HG02678 (cell line): Measurements from ENCODE around the gene WDR93.
"Not testable (repeated sequence)": the region's sequence is repeated elsewhere in the genome, so short reads cannot be mapped to it uniquely, and the experiment has no call there.

ENCODE experiments used
- ATAC-seq: cut with Tn5 transposase; IDR thresholded peaks from one replicate; pipeline ENCODE4 v1.9.1; 2021; ENCODE audit warnings: mild to moderate bottlenecking, moderate library complexity; ENCODE audit not compliant: unreplicated experiment

WDR93 gene

DNA sequence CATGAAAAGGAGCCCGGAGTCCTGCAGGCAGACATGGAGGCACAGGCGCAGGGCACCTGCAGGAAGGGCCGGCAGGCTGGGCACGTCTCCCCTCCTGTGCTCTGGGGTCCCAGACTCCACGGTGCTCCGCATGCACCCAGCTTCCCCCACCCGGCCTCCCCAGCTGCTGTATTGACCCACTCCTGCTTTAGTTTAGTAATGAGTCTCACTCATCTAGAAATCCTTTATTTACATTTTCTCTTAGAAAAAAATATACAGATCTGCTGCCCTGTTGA, 94.0 kb downstream of the WDR93 start:
- ATAC-seq, result no peak

DNA sequence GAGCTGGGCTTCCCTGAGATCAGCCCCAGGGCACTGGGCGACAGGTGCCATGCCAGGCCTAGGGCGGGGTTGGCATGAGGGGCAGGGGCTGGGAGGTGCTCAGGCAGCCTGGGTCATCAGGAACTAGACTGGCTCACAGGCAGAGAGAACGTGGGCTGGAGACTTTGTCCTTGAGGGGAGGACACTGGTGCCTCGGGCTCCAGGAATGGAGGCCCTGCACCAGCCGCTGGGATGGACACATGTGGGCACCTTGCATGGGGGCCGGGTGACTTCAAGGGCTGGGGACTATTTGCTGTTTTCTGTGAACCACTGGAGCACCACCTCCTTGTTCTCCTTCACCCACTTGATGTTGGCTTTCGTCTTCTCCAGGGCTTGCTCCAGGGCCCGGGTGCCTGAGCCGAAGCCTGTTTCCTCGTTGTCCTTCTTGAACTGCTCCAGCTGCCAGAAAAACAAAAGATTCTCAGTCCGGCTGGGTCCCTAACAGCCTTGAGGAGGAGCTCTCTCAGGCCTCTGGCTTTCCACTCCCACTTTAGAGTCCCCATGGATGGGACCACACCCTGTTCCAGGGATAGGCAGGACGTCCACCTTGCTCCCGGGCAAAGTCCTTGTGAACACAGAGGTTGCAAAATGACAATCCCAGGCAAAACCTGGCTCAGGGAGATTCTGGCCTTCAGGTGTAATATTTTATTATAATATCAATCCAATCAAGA, 94.6 kb downstream of the WDR93 start:
- ATAC-seq, result no peak

DNA sequence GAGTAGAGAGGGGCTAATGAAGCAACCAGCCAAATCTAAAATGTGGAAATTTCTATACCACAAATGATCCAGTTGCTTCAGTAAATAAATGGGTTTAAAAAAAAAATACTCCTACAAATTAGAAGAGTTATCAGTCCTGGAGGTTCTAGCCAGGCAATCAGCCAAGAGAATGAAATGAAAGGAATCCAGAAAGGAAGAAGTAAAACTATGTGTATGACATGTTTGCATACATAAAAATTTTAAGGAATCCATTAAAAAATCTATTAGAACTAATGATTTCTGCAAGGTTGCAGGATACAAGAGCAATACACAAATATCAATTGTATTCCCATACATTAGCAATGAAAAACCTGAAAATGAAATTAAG, 95.1 kb downstream of the WDR93 start:
- ATAC-seq, result no peak

DNA sequence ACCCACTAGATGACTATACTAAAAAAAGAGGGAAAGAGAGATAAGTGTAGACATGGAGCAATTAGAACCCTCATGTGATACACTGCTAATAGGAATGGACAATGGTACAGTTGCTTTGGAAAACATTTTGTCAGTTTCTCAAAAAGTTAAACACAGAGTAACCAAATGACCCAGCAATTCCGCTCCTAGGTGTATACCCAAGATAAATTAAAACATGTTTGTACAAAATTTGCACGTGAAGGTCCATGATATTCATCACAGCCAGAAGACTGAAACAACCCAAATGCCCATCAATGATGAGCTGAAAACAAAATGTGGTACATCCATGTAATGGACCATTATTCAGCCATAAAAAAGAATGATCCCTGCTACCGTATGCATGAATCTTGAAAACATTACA, 97.3 kb downstream of the WDR93 start:
- ATAC-seq, result no peak

DNA sequence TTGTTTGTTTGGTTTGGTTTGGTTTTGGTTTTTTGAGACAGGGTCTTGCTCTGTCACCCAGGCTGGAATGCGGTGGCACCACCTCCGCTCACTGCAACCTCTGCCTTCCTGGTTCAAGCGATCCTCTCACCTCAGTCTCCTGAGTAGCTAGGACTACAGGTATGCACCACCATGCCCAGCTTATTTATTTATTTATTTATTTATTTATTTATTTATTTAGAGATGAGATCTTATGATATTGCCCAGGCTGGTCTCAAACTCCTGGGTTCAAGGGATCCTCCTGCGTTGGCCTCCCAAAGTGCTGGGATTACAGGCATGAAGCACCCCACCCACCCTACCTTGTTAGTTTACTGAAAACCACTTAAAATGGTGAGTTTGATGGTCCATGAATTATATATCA, 98.0 kb downstream of the WDR93 start:
- ATAC-seq, result not testable (repeated sequence)

DNA sequence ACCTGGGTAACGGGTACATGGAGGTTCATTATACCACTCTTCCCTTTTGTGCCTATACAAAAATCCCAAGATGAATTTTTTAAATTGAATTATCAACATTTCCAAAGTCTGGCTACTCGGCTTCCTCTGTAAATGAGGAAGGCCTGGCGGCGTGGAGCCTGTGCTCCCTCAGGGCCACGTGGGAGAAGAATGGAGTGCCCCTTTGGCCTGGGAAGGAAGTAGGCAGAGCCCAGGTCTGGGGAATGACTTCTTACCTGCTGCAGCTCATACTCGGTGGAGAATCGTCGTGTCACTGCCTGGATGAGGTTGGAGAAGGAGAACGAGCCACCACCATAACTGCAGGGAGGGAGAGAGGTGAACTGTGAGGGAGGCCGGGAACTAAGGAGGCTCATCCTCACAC, 99.6 kb downstream of the WDR93 start:
- ATAC-seq, result no peak

DNA sequence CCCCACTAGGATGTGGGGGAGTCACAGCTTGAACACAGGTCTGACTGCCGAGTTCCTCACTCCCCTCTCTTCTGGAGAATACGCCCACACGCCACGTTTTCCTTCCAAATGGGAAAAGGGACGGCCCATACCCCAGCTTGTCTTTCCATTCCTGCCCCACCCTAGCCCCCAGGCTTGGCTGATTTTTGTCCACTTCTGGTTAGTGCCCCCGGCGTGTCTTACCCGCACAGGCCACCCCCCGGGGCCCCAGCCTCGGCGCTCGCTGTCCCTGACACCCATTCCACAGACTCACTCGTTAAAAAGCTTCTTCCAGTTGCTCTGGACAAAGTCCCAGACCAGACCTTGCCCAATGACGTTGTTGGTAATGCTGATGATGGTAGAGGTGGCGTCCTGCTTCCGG, 100.0 kb downstream of the WDR93 start:
- no peak for ATAC-seq

DNA sequence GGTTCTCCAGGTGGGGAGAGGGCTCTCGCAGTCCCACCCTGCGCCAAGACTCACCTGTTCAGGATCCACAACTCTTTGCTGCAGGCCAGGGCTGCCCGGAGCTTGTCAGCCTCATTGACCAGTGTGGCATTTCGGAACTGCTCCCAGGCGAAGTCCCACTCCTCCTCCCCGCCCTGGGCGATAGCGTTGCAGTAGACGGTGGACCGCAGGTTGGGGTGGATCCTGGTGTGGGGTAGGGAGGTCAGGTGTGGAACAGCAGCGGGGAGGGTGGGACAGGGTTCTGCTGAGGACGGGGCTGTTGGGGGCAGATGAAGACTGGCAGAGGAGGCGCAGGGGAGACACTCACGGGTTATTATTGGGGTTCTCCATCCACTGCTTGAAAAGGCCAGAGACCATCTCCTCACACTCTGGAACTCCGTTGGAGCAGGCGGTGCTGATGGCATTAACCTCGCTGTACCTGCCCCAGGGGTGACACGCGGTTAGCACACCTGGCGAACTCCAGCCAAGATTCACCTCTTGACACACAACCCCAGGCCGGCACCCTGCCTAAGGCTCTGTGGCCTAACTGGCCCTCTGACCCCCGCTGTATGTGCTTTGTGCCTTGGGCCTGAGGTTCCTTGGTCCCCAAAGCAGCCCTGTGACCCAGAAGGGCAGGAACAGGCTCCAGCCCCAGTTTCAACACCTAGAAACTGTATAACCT, 101.6 kb downstream of the WDR93 start:
- no peak for ATAC-seq
